Right cardiac atrium (tissue), 5 donors: ENCODE measurements around the gene LMF1. TPM values are rescaled to one million over a fixed set of nuclear protein-coding genes. Genes with fewer than 3 reads are reported as not detected.

ENCODE experiments used
- ATAC-seq, 2 donors: fragments of 200-7000 bp; cut with Tn5 transposase; one replicate each; pipeline versions ENCODE4 v1.8.0 to v1.9.1; 2020; ENCODE audit warnings: moderate library complexity in 2 of 2, mild to moderate bottlenecking in 1 of 2
- DNase-seq, 3 donors: peaks; one replicate each; pipeline ENCODE4 v3.0.0-alpha.2; 2020
- H3K27ac ChIP-seq: one replicate; pipeline ENCODE4 v1.5.1; 2013; ENCODE audit warnings: mild to moderate bottlenecking, low read length, control low read depth, moderate library complexity
- H3K27me3 ChIP-seq: one replicate; pipeline ENCODE4 v1.6.1; 2013; ENCODE audit not compliant: control insufficient read depth, insufficient read depth
- H3K4me1 ChIP-seq: one replicate; pipeline ENCODE4 v1.6.1; 2013; ENCODE audit warnings: low read length; ENCODE audit not compliant: control insufficient read depth, insufficient read depth
- H3K4me3 ChIP-seq: one replicate; pipeline ENCODE4 v1.5.1; 2013; ENCODE audit warnings: low read length, control low read depth
- H3K9me3 ChIP-seq: one replicate; pipeline ENCODE4 v1.6.1; 2013; ENCODE audit warnings: low read length; ENCODE audit not compliant: control insufficient read depth
- WGBS: extraction: QIAGEN DNeasy Blood & Tissue Kit; methylation state at CpG from one replicate; pipeline ENCODE4 v1.1.7; 2013; 5-methylcytosine and 5-hydroxymethylcytosine counted together
- intact Hi-C, 4 donors: fragments of 100-400 bp; cut with DNase I; formaldehyde crosslinking; loops; one replicate each; pipeline versions ENCODE4 v1.11.0 to v1.14.0; 2022 to 2023
- polyA plus RNA-seq: library from polyadenylated mRNA; stranded (reverse); fragments of 200-250 nt; gene quantifications from one replicate; pipeline ENCODE4 v1.2.3, GENCODE V29; 2013
- total RNA-seq, 4 donors: library from RNA; stranded (reverse); fragmentation: NEBNext Ultra II Directional; extraction: Animal tissue kit (Norgen Biotek cat#: 25700); gene quantifications; one replicate each; pipeline ENCODE4 v1.2.1, GENCODE V29; 2021
- donor health status: healthy with polysubstance abuse.
- donor health status: DM: no; HTN: yes; CAD: no.
- donor health status: DM: no; HTN: no; CAD: no.
- donor health status: DM: no; HTN: yes; CAD: no; lungs with severe emphysema.
- donor health status: DM: yes; HTN: yes; CAD: no.

Gene LMF1
- total and polyA plus RNA-seq, 5 donors = 7.8 to 13.3 (median 10.8) TPM

DNA sequence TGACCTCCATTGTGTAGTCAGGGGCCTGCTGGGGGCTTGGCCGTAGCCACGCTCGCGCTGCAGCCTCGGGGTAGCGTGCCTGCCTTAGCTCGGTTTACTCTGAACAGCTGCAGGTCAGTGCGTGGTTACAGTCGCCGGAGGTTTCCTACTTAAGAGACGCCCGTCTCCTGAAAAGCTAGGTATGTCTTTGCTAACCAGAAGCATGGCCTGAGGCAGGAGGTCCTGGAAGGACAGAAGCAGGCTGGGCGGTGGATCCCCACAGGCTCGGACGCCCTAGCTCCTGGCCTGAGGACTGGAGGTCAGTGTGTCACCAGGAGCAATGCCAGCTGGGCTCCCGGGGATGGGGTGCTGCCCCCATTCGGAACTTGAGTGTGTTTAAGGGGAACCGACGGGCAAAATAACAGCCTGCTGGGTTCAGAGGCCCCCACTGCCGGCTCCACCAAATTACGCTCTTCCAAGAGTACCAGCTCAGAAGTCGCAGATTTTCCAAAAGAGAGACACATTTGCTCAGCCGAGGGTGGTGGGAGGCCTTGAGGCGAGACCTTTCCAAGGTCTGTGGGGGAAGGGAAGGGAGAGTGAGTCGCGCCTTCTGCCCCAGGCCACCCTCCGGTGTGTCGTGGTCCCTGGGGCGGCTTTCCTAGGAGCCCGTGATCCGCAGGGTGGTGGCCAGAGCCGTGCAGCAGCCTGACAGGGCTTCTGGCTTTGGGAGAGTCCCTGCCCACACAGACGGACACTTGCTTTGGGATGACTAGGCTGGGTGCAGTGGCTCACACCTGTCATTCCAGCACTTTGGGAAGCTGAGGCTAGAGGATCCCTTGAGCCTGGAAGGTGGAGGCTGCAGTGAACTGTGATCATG, 166.4 kb downstream of the LMF1 start:
- Histone ChIP-seq H3K9me3 (no peaks in the 10 kb centered on the region), H3K27ac (no peak overlapping the region), H3K4me1 (no peaks in the 10 kb centered on the region), H3K27me3 (no peaks in the 10 kb centered on the region), H3K4me3 (no peak overlapping the region)
- intact Hi-C loops = no loop called here
- DNase-seq = no peak
- whole genome bisulfite sequencing = 59% methylated on average over 33 of the region's 33 CpGs
- ATAC-seq = no peak

- Histone ChIP-seq H3K27me3 (no peaks in the 10 kb centered on the region), H3K4me1 (no peaks in the 10 kb centered on the region), H3K4me3 (no peak overlapping the region), H3K9me3 (no peaks in the 10 kb centered on the region), H3K27ac (no peak overlapping the region)
- DNase-seq = no peak
- no peak for ATAC-seq
- 45% methylated on average over 8 of the region's 8 CpGs for WGBS
- intact Hi-C loops = no loop called here
Observed at GRCh38 chr16:803754-804080, 167.1 kb downstream of the LMF1 start.

Other genes with a start within 250 kb of the LMF1 start
- 10 to 100 TPM; 25.7 to 38.8 (median 33.2) TPM for gene ANTKMT, start 249.8 kb downstream of the LMF1 start, total RNA-seq
- 37.6 TPM for gene ANTKMT, start 249.8 kb downstream of the LMF1 start, polyA plus RNA-seq
- under 1 TPM in 3 of 4 donors, not detected in 1; 0.36 to 0.97 (median 0.40) TPM for gene CCDC78, start 244.5 kb downstream of the LMF1 start, total RNA-seq
- gene CCDC78, start 244.5 kb downstream of the LMF1 start, polyA plus RNA-seq = 0.48 TPM
- gene HAGHL, start 243.9 kb downstream of the LMF1 start, total RNA-seq = 10 to 100 TPM in 3 of 4 donors, 1 to 10 TPM in 1; 7.5 to 15.3 (median 12.0) TPM
- gene HAGHL, start 243.9 kb downstream of the LMF1 start, polyA plus RNA-seq = 21.0 TPM
- gene CIAO3, start 230.0 kb downstream of the LMF1 start, total RNA-seq = 10 to 100 TPM; 21.5 to 31.3 (median 23.4) TPM
- gene CIAO3, start 230.0 kb downstream of the LMF1 start, polyA plus RNA-seq = 28.2 TPM
- 1 to 10 TPM in 2 of 4 donors, under 1 TPM in 1, not detected in 1; 0.92 to 3.1 (median 1.0) TPM for gene MSLN, start 210.2 kb downstream of the LMF1 start, total RNA-seq
- gene MSLN, start 210.2 kb downstream of the LMF1 start, polyA plus RNA-seq = not detected
- 10 to 100 TPM in 2 of 4 donors, 1 to 10 TPM in 2; 9.3 to 11.8 (median 9.9) TPM for gene RPUSD1, start 182.6 kb downstream of the LMF1 start, total RNA-seq
- 11.5 TPM for gene RPUSD1, start 182.6 kb downstream of the LMF1 start, polyA plus RNA-seq
- gene CHTF18, start 182.4 kb downstream of the LMF1 start, total RNA-seq = 1 to 10 TPM; 4.0 to 6.9 (median 4.9) TPM
- gene CHTF18, start 182.4 kb downstream of the LMF1 start, polyA plus RNA-seq = 3.4 TPM
- gene GNG13, start 170.2 kb downstream of the LMF1 start, total RNA-seq = not detected
- not detected for gene GNG13, start 170.2 kb downstream of the LMF1 start, polyA plus RNA-seq
- 1 to 10 TPM in 3 of 4 donors, under 1 TPM in 1; 0.97 to 2.1 (median 1.9) TPM for gene SOX8, start 10.8 kb upstream of the LMF1 start, total RNA-seq
- 1.5 TPM for gene SOX8, start 10.8 kb upstream of the LMF1 start, polyA plus RNA-seq
- 10 to 100 TPM in 3 of 4 donors, 1 to 10 TPM in 1; 7.7 to 35.3 (median 22.6) TPM for gene SSTR5, start 101.8 kb upstream of the LMF1 start, total RNA-seq
- gene SSTR5, start 101.8 kb upstream of the LMF1 start, polyA plus RNA-seq = 13.4 TPM
- gene C1QTNF8, start 125.3 kb upstream of the LMF1 start, total RNA-seq = under 1 TPM in 2 of 4 donors, not detected in 2; 0.15 to 0.23 TPM
- 0.05 TPM for gene C1QTNF8, start 125.3 kb upstream of the LMF1 start, polyA plus RNA-seq
- gene CACNA1H, start 182.1 kb upstream of the LMF1 start, total RNA-seq = 1 to 10 TPM; 4.2 to 7.8 (median 6.0) TPM
- gene CACNA1H, start 182.1 kb upstream of the LMF1 start, polyA plus RNA-seq = 7.5 TPM